Left ventricle myocardium superior (tissue), 1 donor: ENCODE measurements around the gene EIF5. TPM values are rescaled to one million over a fixed set of nuclear protein-coding genes. Genes with fewer than 3 reads are reported as not detected.

Experiments
- ATAC-seq: fragments of 200-7000 bp; cut with Tn5 transposase; one replicate; pipeline ENCODE4 v1.9.1; 2020; ENCODE audit warnings: mild to moderate bottlenecking, moderate library complexity
- DNase-seq: peaks from one replicate; pipeline ENCODE4 v3.0.0-alpha.2; 2020
- intact Hi-C: fragments of 100-400 bp; cut with micrococcal nuclease; formaldehyde crosslinking; loops from one replicate; pipeline ENCODE4 v1.11.0; 2022
- long read RNA-seq: library from polyadenylated mRNA; unstranded; transcript quantifications from one replicate; pipeline ENCODE4 v2.0.0, GENCODE V29; 2021
- total RNA-seq: library from RNA; stranded (reverse); fragmentation: NEBNext Ultra II Directional; extraction: Animal tissue kit (Norgen Biotek cat#: 25700); gene quantifications from one replicate; pipeline ENCODE4 v1.2.1, GENCODE V29; 2021
- donor health status: DM: no; HTN: yes; CAD: no; lungs with severe emphysema.

The EIF5 gene
- 240 TPM for total RNA-seq
- long read RNA-seq, full-length matches to known transcripts = 197 of 381 reads
- long read RNA-seq, partial matches to known transcripts = 151 of 381 reads
- long read RNA-seq, other reads (novel, unspliced or antisense) = 33 of 381 reads

DNA sequence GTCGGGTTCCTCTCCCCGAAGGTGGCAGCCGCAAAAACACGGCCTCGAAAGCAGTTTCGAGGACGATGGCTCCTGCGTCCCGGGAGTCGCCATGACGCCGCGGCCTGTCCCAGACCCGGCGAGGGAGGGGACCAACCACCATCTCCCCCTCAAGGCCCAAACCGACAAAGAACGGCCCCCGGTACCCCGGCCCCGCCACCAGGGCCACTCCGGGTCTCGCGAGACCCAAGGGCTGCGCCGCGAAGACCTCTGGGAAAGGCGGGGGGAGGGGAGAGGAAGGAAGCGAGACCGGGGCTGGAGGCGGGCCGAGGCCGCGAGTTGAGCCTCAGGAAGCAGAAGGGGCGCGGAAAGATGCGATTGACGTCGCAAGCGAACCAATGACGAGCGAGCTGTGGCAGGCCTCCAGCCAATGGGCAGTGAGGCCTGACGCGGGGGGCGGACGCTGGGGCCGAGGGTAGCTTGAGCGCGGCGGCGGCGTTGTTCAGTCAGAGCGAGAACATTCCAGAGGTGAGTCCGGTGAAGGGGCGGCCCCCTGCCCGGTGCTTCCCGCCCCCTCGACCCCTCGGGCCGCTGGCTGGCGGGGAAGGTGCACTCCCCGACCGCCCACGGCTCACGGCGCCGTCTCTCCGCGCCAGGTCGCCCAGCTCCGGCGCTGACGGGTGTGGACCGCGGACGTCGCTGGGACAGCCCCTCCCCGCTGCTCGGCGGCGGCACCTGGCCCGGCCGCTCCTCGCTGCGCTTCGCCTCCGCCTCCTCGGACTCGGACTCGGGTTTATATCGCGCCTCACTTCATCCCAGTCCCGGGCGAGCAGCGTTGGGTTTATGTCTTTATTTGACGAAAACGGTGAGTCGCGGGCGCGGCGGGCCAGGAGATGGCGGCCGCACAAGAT lies at the start of gene EIF5:
EIF5 (plus strand) TSS at position 484 of the 890 bp plus-strand sequence. CDS start 1,624 bp downstream, outside the sequence.
- peak; percentile 96 for ATAC-seq
- DNase-seq = peak; percentile 99
- intact Hi-C loops = no loop called here

DNA sequence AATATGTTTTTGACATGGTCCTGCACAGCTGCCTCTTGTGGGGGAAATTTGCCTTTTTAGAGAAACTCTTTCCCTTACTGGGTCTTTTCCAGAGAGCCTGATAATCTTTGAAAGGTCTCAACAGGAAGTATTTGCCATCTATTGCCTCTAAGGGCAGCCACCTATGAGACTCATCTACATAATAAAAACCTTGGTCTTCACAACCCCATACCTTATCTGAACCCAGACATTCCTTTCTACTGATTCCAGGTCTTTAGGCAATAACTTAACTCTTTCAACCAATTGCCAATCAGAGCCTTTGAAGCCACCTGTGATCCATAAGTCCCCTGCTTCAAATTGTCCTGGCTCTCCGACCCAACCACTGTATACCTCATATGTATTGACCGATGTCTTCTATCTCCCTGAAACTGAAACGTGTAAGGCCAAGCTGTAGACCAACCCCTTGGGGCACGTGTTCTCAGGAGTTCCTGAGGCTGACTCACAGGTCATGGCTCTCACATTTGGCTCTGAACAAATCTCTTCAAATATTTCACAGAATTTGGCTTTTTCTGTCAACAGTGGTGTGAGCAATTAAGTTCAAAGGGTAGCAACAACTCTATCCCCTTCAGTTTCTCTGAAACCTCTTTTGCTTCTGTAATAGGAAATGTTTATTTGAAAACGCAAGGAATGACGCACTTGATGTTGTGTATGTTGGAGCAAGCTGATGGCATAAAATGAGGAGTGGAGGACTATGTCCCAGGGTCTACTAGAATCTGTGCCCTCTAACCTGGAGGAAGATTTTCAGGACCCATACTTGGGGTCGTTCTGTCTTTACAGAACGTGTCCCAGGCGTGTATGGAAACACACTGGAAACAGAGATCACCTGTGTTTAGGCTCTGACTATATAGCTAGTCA lies 49.2 kb upstream of the EIF5 start:
- ATAC-seq (no peak), DNase-seq (no peak)
- intact Hi-C loops = no loop called here

DNA sequence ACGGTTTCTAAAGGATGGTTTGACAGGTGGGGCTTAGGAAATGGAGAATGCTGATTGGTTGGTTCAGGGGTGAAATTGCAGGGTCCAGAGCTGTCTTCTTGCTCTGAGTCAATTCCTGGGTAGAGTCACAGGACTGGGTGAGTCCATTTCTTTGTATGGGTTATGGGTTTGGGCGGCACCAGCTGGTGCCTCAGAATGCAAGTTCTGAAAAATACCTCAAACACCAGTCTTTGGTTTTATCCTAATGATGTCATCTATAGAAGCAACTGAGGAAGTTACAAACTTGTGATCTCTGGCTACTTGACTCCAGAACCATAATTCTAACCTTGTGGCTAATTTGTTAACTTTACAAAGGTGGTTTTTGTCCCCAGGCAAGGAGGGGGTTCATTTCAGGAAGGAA lies 47.6 kb upstream of the EIF5 start:
- no peak for DNase-seq
- no peak for ATAC-seq
- intact Hi-C loops = no loop called here

DNA sequence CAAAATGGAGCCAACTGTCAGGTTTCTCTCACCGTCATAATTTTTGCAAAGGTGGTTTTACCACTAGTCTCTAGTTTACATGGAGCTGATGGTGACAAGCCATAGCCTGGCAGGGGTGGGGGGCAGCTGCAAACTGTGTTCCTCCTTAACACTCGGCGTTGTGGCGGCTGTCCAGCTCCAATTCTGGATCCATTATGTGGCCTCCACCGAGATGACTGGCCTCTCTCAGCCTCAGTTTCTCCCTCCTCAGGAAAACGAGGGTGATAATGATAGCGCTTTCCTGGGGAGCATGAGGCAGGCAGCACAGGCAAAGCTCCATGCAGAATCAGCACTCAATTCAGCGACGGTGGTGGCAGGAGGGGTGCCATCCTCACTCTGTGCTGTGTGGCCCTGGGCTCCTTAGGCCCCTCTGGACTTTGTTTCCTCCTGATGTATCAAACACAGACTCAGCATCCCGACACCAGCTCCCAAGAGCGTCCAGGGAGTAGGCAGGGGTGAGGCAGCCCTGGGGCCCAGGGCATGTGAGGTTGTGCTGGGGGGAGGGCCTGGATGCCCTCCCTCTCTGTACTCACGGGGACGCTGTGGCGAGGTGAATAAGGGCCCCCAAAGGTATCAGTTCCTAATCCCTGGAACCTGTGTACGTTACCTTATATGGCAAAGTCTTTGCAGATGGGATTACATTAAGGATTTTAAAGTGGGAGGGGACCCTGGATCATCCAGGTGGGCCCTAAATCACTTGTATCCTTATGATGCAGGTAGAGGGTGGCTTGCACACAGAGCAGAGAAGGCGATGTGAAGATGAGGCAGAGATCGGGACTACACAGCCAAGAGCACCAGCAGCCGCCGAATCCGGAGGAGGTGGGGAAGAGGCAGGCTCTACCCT lies 46.8 kb upstream of the EIF5 start:
- ATAC-seq (no peak), DNase-seq (no peak)
- intact Hi-C loops = no loop called here

DNA sequence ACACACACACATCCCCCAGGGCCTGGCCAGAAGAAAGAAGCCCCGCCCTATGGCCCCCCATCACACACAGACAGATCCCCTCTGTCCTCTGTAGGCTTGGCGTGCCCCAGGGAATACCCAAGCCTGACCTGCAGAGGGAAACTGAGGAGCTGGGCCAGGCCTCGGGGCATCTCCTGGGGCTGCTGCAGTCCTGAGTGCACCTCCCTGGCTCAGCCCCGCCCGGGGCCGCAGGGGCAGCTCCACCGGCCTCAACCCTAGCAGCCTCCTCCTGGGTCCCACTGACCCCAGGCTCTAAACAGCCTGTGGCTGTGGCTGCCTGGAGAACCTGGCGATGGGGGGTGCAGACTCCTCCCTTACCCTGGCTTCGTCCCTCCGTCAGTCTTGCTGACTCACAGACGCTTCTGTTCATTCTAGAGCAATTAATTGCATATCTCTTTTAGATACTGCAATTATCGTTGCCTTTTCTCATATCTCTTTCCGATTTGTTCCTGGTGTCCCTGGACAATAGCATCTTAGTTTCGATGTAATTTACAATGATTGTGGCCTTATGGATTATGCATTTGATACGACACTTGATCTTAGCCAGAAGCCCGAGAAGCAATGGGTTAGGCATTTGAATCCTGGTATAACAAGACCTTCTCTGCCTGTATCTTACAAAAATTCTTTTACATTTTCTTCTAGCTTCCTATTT lies 45.8 kb upstream of the EIF5 start:
- DNase-seq (no peak), ATAC-seq (no peak)
- intact Hi-C loops = no loop called here

DNA sequence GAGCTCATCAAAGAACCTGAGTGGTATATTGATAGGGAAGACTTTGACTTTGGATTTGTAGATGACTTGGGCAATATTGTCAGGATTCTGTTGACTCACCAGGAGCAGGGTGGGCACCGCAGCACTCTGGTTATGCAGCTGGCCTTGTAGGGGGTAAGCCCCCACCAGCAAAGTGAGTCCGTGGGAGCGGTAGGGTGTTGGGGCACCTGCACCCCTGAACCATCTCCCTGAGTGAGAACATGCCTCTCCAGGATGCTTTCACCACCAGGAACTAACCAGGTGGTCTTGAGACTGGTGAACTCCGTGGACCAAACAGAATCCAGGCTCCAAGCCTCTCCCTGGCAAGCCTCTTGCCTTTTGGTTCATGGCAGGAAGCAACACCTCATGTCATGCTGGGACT lies 44.0 kb upstream of the EIF5 start:
- intact Hi-C loops = loop anchor here (10.0 kb wide), 1 partner anchor 105 kb away; no protein-coding TSS in a partner anchor
- ATAC-seq (no peak), DNase-seq (no peak)

DNA sequence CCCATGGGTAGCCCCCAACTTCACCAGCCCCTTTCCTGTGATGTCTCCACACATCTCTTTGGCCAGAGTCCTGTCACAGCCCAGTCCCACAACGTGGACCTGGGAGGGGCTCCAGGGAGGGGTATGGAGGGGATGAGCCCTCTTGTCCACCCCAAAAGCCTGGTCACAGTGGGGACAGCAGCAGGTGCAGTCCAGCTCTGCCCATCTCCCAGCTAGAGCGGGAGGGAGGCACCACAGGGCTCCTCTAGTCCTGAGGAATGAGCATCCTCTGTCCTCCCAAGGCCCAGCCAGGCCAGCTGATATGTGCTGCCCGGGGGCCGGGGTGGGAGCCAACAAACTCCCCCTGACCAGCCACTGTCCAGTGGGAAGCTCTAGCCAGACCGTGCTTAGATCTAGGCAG lies 43.5 kb upstream of the EIF5 start:
- intact Hi-C loops = loop anchor here (10.0 kb wide), 1 partner anchor 106 kb away; no protein-coding TSS in a partner anchor
- no peak for ATAC-seq
- DNase-seq = no peak

DNA sequence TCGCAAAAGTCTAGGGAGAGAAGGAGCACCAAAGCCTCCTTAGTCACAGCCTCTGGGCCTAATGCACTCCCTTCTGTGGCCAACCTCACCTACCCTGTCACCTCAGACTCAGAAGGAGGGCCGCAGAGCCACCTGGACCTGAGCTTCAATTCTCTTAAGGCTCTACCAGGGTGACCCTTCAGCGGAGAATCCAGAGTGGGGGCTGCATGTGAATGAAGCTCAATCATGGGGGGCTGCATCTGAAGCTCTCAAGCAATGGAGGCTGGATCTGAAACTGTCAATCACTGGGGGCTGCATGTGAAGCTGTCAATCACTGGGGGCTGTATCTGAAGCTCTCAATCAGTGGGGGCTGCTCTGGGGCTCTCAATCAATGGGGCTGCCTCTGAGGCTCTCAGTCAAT lies 43.1 kb upstream of the EIF5 start:
- ATAC-seq = no peak
- intact Hi-C loops = loop anchor here (10.0 kb wide), 1 partner anchor 106 kb away; no protein-coding TSS in a partner anchor
- DNase-seq = no peak

DNA sequence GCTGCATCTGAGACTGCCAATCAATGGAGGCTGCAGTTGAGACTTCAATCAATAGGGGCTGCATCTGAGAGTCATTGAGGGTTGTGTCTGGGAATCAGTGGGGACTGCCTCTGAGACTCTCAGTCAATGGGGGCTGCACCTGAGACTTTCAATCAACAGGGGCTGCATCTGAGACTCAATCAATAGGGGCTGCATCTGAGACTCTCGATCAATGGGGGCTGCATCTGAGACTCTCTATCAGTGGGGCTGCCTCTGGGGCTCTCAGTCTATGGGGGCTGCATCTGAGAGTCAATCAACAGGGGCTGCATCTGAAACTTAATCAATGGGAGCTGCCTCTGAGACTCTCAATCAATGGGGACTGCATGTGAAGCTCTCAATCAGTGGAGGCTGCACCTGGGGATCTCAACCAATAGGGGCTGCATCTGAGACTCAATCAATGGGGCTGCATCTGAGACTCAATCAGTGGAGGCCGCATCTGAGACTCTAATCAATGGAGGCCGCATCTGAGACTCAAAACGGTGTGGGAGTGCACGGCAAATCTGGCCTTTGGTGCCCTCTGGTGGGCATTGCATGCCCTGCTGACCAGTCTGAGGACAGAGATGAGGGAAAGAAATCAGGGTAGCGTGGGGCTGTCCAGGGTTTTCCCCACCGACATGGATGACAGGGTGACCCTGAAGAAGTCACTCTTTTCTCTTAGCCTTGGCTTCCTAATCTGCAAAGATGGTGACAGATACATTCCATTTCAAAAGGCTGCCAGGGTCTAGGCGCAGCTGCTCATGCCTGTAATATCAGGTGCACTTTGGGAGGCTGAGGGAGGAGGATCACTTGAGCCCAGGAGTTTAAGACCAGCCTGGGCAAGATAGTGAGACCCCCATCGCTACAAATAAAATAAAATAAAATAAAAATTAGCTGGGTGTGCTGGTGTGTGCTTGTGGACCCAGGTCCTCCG lies 41.3 kb upstream of the EIF5 start:
- intact Hi-C loops = loop anchor here (10.0 kb wide), 1 partner anchor 108 kb away; no protein-coding TSS in a partner anchor
- DNase-seq = peak; percentile 83

DNA sequence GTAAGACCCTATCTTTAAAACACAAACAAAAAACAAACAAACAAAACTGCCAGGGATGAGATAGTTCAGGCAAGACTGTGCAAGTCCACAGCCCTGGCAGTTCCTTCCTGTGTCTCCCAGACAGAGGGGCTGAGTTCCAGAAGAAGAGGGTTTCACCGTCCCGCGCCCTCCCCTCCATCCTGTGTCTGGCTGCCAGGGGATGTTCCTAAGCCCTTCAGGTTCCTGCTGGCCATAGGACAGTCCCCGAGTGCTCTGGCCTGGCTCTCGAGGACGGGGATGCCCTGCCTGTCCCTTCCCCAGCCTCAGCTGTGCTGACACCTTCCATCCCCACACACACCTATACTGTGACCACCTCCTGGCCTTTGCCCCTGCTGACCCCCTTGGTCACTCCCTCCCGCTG lies 40.6 kb upstream of the EIF5 start:
- ATAC-seq (no peak), DNase-seq (no peak)
- intact Hi-C loops = loop anchor here (10.0 kb wide), 1 partner anchor 109 kb away; no protein-coding TSS in a partner anchor

More for the DNA sequence above, 41.3 kb upstream of the EIF5 start:
- peak; percentile 93 for ATAC-seq

DNA sequence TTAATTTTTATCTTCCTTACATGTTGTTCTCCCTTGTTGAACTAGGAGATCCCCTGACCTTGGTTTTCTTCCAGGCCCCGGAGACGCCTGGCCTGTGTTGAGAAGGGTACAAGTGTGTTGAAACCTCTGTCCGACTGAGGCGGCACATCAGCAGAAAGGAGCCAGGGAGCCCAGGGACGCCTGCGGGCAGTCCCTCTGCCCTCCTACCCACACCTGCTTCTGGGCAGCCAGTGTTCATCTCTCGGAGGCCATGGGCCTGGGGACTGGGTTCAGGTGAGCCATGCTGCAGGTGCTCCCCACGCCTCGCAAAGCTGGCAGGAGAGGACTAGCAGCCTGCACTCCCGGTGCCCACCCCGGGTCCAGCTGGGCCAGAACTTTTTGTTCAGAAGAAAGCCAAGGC lies 39.9 kb upstream of the EIF5 start:
- DNase-seq (no peak), ATAC-seq (no peak)
- intact Hi-C loops = loop anchor here (2.0 to 10.0 kb wide), 2 partner anchors 109 to 189 kb away; no protein-coding TSS in a partner anchor

DNA sequence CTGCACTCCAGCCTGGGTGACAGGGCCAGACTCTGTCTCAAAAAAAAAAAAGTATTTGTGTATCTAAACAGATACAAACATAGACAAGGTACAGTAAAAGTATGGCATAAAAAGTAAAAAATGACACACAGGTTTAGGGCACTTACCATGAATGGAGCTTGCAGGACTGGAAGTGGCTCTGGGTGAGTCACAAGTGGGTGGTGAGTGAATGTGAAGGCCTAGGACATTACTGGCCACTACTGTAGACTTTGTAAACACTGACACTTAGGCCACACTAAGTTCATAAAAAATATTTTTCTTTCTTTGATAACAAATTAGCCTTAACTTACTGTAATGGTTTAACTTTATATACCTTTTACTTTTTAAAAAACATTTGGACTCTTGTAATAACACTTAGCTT lies 38.0 kb upstream of the EIF5 start:
- no peak for DNase-seq
- intact Hi-C loops = loop anchor here (10.0 kb wide), 1 partner anchor 111 kb away; no protein-coding TSS in a partner anchor
- ATAC-seq = no peak

DNA sequence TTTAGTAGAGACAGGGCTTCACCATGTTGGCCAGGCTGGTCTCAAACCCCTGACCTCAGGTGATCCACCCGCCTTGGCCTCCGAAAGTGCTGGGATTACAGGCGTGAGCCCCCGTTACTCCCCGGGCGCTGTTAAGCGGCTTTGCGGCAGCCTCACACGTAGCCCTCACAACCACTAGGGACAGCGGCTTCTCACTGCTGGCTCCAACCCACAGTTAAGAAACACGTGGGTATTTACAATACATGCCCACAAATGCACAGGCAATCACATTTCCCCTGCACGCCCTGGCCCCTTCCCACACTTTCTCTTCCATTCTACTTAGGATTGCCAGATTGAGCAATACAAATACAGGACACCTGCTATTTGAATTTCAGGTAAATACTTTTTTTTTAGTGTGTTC lies 37.0 kb upstream of the EIF5 start:
- ATAC-seq = no peak
- intact Hi-C loops = loop anchor here (10.0 kb wide), 1 partner anchor 112 kb away; no protein-coding TSS in a partner anchor

DNA sequence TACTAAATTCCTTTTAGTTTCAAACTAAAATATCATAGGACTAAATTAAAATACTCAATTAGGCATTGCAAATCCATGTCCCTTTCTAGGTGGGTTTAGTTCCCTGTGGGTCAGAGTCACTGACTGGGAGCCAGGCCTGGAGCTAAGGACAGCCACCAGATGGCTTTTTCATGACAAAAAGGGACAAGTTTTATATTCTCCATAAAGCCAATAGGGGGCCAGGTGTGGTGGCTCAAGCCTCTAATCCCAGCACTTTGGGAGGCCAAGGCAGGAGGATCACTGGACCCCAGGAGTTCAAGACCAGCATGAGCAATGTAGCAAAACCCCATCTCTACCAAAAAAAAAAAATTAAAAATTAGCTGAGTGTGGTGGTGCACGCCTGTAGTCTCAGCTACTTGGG lies 35.4 kb upstream of the EIF5 start:
- no peak for DNase-seq
- ATAC-seq = no peak
- intact Hi-C loops = loop anchor here (10.0 kb wide), 1 partner anchor 114 kb away; no protein-coding TSS in a partner anchor

More for the DNA sequence above, 37.0 kb upstream of the EIF5 start:
- no peak for DNase-seq

DNA sequence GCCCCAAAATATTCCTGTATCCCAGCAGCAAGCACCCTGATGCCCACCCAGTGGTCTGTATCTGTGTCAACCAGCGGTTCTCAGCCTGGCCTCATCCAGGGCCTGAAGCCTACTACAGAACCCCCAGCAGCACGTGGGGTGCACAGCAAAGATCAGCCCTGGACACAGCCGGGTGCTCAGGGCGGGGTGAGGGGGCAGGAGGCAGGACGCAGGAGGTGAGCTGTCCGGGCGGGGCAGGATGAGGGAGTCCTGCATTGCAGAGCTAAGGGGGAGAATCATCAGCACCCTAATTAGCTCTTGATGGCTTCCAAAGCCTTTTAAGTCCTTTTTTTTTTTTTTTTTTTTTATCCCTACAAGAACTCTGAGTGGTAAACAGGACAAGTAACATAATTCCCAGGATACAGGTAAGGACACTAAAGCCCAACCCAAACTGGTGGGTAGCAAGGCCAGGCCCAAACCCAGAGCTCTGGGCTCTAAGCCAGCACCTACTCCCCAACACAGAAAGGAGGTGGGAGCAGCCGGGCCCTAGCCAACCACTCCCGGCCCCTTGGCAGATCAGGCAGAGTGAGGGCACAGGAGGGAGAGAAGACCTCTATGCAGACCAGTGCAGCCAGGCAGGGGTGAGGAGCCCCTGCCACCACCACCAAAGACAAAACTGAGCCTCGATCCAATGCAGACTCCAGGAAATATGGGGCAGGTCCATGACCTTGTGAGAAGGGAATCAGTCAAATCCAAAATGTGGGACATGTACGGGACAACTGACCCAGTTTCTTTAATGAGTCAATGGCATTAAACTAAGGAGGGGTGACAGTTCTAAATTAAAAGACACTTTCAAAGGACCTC lies 32.3 kb upstream of the EIF5 start:
- DNase-seq (no peak), ATAC-seq (no peak)
- intact Hi-C loops = no loop called here

DNA sequence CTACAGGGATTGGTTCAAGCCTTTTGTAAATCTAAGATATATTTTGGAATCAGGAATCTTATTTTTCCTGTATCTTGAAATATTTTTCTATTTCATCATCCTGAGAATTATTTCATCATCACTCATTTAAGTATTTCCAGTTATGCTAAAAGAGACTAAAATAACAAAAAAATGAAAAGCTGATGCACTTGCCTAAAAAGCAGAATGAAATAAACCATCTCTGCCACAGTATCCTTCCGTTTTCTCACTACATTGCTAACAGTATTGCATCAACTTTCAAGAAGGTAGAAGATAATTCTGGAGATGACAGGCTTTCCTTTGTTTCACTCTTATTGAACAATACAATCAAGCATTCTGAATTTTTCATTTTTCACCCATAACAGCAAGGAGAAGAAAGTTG lies 31.1 kb upstream of the EIF5 start:
- intact Hi-C loops = no loop called here
- ATAC-seq (no peak), DNase-seq (no peak)
